Choroid plexus epithelial cell (primary cell): ENCODE data around the gene AKAP10.

Experiments
- DNase-seq: peaks from one replicate; pipeline ENCODE4 v3.0.0-alpha.2; 2010; ENCODE audit warnings: low read depth
- H3K4me3 ChIP-seq: 2 replicates; pipeline ENCODE4 v1.5.1; 2011; ENCODE audit warnings: low read depth, mild to moderate bottlenecking, control low read depth, low read length, moderate library complexity
- CTCF ChIP-seq: conservative IDR thresholded peaks from 2 replicates; pipeline ENCODE4 v1.5.1; 2011; ENCODE audit warnings: low read depth, mild to moderate bottlenecking, control low read depth, inconsistent platforms, low read length, moderate library complexity

The AKAP10 gene

GRCh38 chr17:19946921-19947320, 30.7 kb downstream of the AKAP10 start:
- DNase-seq, result no peak
- no peak overlapping the region for H3K4me3 ChIP-seq
- TF ChIP-seq CTCF, result no peak

DNA sequence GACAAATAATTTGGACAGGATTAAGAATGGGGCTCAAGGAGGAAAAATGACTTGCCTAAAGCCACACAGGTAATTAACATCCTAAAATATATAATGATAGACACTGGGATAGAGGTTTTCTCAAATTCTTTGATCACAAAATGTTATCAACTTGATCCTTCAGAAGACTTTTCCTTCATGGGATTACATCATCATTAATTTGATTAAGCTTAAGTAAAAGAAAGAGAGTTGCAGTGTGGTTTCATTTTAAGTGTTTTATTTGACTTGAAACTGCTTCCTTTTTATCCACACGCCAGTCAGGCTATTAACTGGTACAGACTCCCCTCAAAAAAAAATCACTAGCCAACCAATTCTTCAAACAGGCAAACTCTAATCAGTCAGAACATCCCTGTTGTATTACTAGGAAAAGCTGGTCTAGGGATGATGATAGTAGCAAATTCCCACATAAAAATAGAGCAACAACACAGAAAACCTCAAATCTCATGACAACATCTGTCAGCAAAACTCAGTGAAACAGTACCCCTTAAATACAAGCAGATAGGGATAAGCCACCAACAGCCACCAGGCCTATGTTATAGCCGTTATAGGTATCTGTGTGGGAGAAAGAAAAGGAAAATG, 32.5 kb downstream of the AKAP10 start:
- TF ChIP-seq CTCF, result no peak
- no peak for DNase-seq
- H3K4me3 ChIP-seq, result no peak overlapping the region

GRCh38 chr17:19943599-19943998, 34.0 kb downstream of the AKAP10 start:
- no peak overlapping the region for H3K4me3 ChIP-seq
- DNase-seq, result no peak
- no peak for TF ChIP-seq CTCF

DNA sequence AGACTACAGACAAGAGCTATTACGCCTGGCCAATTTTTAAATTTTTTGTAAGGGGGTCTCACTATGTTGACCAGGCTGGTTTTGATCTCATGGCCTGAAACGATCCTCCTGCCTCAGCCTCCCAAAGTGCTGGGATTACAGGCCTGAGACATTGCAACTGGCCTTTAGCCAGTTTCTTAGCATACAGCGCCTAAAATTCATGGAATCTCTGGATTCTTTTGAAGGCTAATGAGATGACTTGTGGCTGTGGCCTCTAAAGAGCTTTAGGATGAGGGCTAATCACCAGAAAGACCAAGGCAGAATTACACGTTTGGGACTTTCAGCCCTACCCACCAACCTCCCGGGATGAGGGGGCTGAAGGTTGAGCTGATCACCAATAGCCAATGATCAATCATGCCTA, 34.6 kb downstream of the AKAP10 start:
- DNase-seq, result no peak
- H3K4me3 ChIP-seq, result no peak overlapping the region
- no peak for TF ChIP-seq CTCF

DNA sequence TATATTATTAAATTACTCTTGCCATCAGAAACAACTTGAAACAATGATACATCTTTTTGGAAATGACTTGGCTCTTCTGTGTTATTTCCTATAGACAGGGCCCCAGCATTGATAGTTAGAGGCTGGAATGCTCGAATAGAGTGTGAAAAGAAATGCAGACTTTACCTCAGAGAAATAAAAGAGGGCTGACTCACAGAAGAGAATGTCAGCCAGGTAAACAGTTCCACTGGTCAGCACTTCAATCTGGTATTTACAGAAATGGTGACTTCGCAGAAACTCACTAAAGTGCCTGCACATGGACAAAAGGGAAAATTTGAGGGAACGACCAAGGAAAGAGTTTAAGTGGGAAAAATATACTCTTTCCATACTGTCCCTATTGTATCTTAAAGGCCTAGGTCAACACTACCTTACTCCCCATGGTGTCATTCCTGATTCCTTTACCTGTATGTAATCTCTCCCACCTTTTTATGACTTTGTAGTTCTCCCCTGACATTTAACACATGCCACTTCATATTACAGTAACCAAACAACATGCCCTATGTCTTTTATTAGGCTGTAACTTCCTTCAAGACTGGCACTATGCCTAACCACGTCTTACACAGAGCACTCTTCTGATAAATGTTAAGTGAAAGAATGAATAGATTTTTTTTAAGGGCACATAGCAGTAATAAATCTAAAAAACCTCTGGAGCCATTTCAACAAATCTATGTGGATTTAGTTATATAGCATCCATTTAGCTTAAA, 36.7 kb downstream of the AKAP10 start:
- no peak overlapping the region for H3K4me3 ChIP-seq
- DNase-seq, result peak; percentile 67
- TF ChIP-seq CTCF, result no peak

DNA sequence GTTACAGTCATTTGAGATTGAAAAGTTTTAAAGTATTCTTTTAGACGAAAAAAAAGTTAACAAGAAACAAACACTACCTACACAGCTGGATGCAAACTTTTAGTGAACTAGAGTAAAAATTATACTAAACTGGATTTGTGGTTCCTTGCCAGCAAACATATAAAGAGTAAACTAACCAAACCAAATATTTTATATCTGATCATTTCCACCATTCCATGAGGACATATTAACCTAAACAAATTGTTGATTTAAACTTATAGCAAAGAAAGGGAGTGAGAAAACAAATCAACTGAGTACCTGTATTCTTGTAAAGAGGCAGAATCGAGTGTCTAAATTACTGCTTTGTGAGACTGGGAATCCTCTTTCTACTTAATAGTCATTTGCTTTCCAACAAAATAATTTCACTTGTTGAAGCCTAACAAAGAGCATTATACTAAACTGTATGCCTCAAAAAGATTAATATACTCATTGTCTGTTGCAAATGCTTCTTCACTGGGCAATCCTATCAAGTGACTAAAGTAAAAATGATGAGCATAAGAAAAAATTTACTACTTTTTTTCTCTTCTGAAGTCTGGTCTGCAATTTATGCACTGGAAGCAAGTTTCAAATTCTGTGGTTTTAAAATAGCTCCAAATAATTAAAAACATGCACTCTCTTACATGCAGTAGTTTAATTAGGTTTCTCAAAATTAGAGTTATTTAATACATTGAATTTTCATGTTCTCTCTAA, 37.5 kb downstream of the AKAP10 start:
- no peak overlapping the region for H3K4me3 ChIP-seq
- TF ChIP-seq CTCF, result no peak
- DNase-seq, result no peak
